DND-41 (cell line): Measurements from ENCODE around the gene EXOC1L.

Experiments
- ATAC-seq: fragments of 200-7000 bp; cut with Tn5 transposase; 3 replicates; pipeline ENCODE4 v1.9.1; 2021; ENCODE audit warnings: low read depth; ENCODE audit not compliant: insufficient read depth
- DNase-seq: peaks from one replicate; pipeline ENCODE4 v3.0.0-alpha.2; 2020
- H2AFZ ChIP-seq: 2 replicates; pipeline ENCODE4 v1.6.0; 2012; ENCODE audit warnings: low read depth, low read length
- H3K27ac ChIP-seq: 2 replicates; pipeline ENCODE4 v1.5.1; 2012; ENCODE audit warnings: low read length, inconsistent platforms
- H3K27me3 ChIP-seq: fragments of 200-600 bp; sonication (generic); 2 replicates; pipeline ENCODE4 v1.6.0; 2012; ENCODE audit warnings: low read length, mild to moderate bottlenecking, inconsistent platforms; ENCODE audit not compliant: insufficient read depth, poor library complexity
- H3K36me3 ChIP-seq: 2 replicates; pipeline ENCODE4 v1.5.1; 2012; ENCODE audit warnings: low read length, inconsistent platforms; ENCODE audit not compliant: insufficient read depth
- H3K4me1 ChIP-seq: 2 replicates; pipeline ENCODE4 v1.5.1; 2012; ENCODE audit warnings: mild to moderate bottlenecking, low read length; ENCODE audit not compliant: insufficient read depth
- H3K4me2 ChIP-seq: 2 replicates; pipeline ENCODE4 v1.6.0; 2012; ENCODE audit warnings: mild to moderate bottlenecking, moderate library complexity, low read length, inconsistent platforms; ENCODE audit not compliant: insufficient read depth
- H3K4me3 ChIP-seq, 2 experiments: fragments of 200-600 bp in 1 of 2; shearing (Covaris generic) in 1 of 2; 2 replicates each; pipeline ENCODE4 v1.5.1; 2012 to 2016; ENCODE audit warnings: inconsistent platforms in 2 of 2, low read length in 2 of 2, mild to moderate bottlenecking in 2 of 2, low read depth in 1 of 2, moderate library complexity in 1 of 2
- H3K79me2 ChIP-seq: 2 replicates; pipeline ENCODE4 v1.6.0; 2012; ENCODE audit warnings: low read length, inconsistent platforms; ENCODE audit not compliant: insufficient read depth
- H3K9ac ChIP-seq: 2 replicates; pipeline ENCODE4 v1.6.0; 2012; ENCODE audit warnings: low read depth, mild to moderate bottlenecking, inconsistent platforms, low read length, moderate library complexity
- H3K9me3 ChIP-seq: 2 replicates; pipeline ENCODE4 v1.5.1; 2012; ENCODE audit warnings: low read length, moderate library complexity, mild to moderate bottlenecking, inconsistent platforms; ENCODE audit not compliant: insufficient read depth, severe bottlenecking
- H4K20me1 ChIP-seq: 2 replicates; pipeline ENCODE4 v1.6.0; 2012; ENCODE audit warnings: low read length; ENCODE audit not compliant: insufficient read depth
- EZH2 ChIP-seq: IDR thresholded peaks from 3 replicates; pipeline ENCODE4 v1.6.1; 2012; ENCODE audit warnings: borderline replicate concordance, low read depth, mild to moderate bottlenecking, moderate library complexity, low read length, inconsistent platforms; ENCODE audit not compliant: severe bottlenecking
- TF ChIP-seq, protein P1 (sequence below): IDR thresholded peaks from 2 replicates; pipeline ENCODE4 v1.5.1; 2012; ENCODE audit warnings: borderline replicate concordance, low read length, moderate library complexity, mild to moderate bottlenecking; ENCODE audit not compliant: poor library complexity, severe bottlenecking; ENCODE audit errors: extremely low read depth

The EXOC1L gene

GRCh38 chr4:55793479-55793878 is 26.1 kb upstream of the EXOC1L start:
- H3K9ac ChIP-seq = no peak overlapping the region
- no peaks in the 10 kb centered on the region for H3K79me2 ChIP-seq

GRCh38 chr4:55794053-55794452 is 25.5 kb upstream of the EXOC1L start:
- no peaks in the 10 kb centered on the region for H3K36me3 ChIP-seq
- no peaks in the 10 kb centered on the region for H4K20me1 ChIP-seq
- H3K27ac ChIP-seq = no peak overlapping the region
- no peak for DNase-seq
- H3K4me3 ChIP-seq = no peak overlapping the region
- H3K27me3 ChIP-seq = peaks cover 4% of the 10 kb centered on the region
- H2AFZ ChIP-seq = no peak overlapping the region
- no peak overlapping the region for H3K9ac ChIP-seq
- no peak for TF ChIP-seq EZH2
- TF ChIP-seq, protein P1, sequence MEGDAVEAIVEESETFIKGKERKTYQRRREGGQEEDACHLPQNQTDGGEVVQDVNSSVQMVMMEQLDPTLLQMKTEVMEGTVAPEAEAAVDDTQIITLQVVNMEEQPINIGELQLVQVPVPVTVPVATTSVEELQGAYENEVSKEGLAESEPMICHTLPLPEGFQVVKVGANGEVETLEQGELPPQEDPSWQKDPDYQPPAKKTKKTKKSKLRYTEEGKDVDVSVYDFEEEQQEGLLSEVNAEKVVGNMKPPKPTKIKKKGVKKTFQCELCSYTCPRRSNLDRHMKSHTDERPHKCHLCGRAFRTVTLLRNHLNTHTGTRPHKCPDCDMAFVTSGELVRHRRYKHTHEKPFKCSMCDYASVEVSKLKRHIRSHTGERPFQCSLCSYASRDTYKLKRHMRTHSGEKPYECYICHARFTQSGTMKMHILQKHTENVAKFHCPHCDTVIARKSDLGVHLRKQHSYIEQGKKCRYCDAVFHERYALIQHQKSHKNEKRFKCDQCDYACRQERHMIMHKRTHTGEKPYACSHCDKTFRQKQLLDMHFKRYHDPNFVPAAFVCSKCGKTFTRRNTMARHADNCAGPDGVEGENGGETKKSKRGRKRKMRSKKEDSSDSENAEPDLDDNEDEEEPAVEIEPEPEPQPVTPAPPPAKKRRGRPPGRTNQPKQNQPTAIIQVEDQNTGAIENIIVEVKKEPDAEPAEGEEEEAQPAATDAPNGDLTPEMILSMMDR = no peak
- no peaks in the 10 kb centered on the region for H3K79me2 ChIP-seq
- H3K4me2 ChIP-seq = no peak overlapping the region
- no peak for ATAC-seq
- no peaks in the 10 kb centered on the region for H3K4me1 ChIP-seq
- H3K9me3 ChIP-seq = no peaks in the 10 kb centered on the region

More at GRCh38 chr4:55793479-55793878, 26.1 kb upstream of the EXOC1L start:
- ATAC-seq (no peak), DNase-seq (no peak)
- H3K9me3 ChIP-seq = no peaks in the 10 kb centered on the region
- TF ChIP-seq EZH2 = no peak
- TF ChIP-seq, protein P1 = no peak
- H3K27me3 ChIP-seq = peaks cover 4% of the 10 kb centered on the region
- no peaks in the 10 kb centered on the region for H4K20me1 ChIP-seq
- H3K27ac ChIP-seq = no peak overlapping the region
- no peak overlapping the region for H3K4me2 ChIP-seq
- H3K4me3 ChIP-seq = no peak overlapping the region
- H2AFZ ChIP-seq = no peak overlapping the region
- H3K36me3 ChIP-seq = no peaks in the 10 kb centered on the region
- H3K4me1 ChIP-seq = no peaks in the 10 kb centered on the region

DNA sequence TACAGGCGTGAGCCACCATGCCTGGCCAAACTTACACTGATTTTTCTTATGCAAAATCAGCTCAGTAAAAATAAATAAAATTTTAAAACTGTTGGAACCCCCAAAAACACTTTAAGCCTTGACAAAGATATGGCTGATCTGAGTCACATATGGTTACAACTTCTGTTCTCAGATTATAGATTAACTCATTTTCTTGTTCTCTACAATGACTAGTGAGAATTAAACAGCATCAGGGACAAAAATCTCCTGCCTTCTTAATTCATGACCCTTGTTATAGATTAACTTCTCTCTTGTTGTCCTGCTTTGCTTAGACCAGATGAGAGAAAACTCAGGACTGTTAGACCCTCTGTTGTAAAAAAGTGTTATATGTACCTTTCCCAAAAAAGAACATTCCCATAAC is 24.2 kb upstream of the EXOC1L start:
- Histone ChIP-seq H4K20me1 (no peaks in the 10 kb centered on the region), H3K27me3 (peaks cover 2% of the 10 kb centered on the region), H3K9ac (no peak overlapping the region), H3K4me1 (no peaks in the 10 kb centered on the region), H3K79me2 (no peaks in the 10 kb centered on the region), H3K4me2 (no peak overlapping the region), H3K36me3 (no peaks in the 10 kb centered on the region), H3K9me3 (no peaks in the 10 kb centered on the region), H2AFZ (no peak overlapping the region), H3K27ac (no peak overlapping the region), H3K4me3 (no peak overlapping the region)
- ATAC-seq = no peak
- no peak for DNase-seq
- no peak for TF ChIP-seq EZH2
- TF ChIP-seq, protein P1 = no peak

DNA sequence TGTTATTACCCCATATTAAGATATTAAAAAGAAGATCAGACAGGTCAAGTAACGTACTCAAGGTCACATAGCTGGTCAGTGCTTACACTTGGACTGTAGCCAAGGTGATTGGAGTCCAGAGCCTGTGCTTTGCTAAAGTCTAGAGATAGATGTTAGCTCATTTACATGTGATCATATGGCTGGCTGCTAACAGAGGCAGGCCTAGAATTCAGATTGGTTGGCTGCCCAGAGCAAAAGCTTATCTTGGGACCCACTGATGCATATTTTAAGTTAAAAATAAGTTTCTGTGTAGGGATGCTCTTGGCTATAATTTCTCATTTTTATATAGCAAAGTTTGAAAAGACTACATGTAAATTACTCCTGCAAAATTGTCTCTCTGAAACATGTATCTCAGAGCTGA is 18.1 kb upstream of the EXOC1L start:
- Histone ChIP-seq H3K4me3 (no peak overlapping the region), H3K9ac (no peak overlapping the region), H4K20me1 (no peaks in the 10 kb centered on the region), H3K79me2 (no peaks in the 10 kb centered on the region), H3K9me3 (no peaks in the 10 kb centered on the region), H3K36me3 (no peaks in the 10 kb centered on the region), H3K27me3 (no peaks in the 10 kb centered on the region), H3K27ac (no peak overlapping the region), H3K4me2 (no peak overlapping the region), H2AFZ (no peak overlapping the region), H3K4me1 (no peaks in the 10 kb centered on the region)
- no peak for TF ChIP-seq EZH2
- TF ChIP-seq, protein P1 = no peak
- DNase-seq (no peak), ATAC-seq (no peak)
